Stimulated activated CD4-positive, alpha-beta T cell treated with anti-CD3 and anti-CD28 coated beads, Interleukin-4, amount 100 ng/mL, for 24 hours (primary cell): Measurements from ENCODE around the gene SLC38A8.

ENCODE experiments used
- DNase-seq: peaks from one replicate; pipeline ENCODE4 v3.0.0-alpha.2; 2020

SLC38A8 gene

DNA sequence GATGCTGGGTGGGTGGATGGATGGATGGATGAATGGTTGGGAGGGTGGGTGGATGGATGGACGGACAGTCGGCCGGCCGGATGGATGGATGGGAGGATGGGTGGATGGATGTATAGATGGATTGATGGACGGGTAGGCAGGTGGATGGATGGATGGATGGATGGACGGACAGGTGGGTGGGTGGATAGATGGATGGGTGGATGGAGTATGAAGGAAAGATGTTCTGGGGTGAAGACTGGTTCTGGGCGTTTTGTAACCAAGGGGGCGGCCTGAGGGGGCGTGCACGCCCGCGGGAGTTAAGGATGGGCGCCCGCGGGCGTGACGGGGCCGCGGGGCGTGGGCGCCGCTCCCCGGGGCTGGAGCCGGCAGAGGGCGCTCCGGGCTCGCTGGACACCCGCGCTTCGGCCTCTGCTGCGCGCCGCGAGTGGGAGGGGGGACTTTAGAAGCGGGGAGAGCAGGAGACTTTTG lies 74.7 kb downstream of the SLC38A8 start, which contains the start of gene NECAB2:
Gene NECAB2, plus strand, starts transcription at position 407 of the 468 bp plus-strand sequence. CDS start 405 bp downstream, outside the sequence.
- no peak for DNase-seq

DNA sequence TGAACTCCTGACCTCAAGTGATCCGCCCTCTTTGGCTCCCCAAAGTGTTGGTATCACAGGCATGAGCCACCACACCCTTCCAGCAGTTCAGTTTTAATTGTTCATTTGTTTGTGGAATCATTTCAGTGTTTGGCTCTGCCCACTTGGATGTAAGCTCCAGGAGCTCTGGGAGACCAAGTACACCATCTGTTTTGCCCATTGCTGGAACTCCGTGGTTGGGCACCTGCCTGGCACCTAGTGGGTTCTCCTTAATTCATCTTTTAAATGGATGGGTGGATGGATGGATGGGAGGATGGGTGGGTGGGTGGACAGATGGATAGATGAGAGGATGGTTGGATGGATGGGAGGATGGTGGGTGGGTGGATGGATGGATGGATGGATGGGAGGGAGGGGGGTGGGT lies 75.5 kb downstream of the SLC38A8 start:
- DNase-seq = no peak

DNA sequence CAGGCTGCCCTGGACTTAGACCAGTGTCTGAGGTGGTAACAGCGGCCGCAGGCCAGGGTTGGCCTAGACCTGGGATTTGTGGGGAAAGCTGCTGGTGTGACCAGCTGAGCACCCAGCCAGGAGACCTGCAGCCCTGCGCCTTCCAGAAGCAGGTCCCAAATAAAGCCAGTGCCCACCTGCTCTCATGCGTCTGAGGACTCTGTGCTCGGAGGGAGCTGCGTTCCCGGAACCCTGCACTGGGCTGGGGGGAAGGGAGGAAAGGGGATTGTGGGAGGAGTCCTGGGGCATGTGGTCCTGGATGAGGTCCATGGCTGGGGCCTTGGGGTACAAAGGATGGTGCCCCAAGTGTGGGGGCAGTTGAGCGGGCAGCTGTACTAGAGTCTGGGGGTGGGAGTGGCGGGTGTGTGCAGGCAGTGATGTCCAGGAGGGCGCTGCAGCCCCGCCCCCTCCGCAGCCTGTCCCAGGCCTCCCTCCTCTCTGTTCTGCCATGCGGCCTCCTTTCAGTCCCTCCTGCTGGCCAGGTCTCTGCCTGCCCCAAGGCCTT lies 76.4 kb downstream of the SLC38A8 start:
- no peak for DNase-seq

DNA sequence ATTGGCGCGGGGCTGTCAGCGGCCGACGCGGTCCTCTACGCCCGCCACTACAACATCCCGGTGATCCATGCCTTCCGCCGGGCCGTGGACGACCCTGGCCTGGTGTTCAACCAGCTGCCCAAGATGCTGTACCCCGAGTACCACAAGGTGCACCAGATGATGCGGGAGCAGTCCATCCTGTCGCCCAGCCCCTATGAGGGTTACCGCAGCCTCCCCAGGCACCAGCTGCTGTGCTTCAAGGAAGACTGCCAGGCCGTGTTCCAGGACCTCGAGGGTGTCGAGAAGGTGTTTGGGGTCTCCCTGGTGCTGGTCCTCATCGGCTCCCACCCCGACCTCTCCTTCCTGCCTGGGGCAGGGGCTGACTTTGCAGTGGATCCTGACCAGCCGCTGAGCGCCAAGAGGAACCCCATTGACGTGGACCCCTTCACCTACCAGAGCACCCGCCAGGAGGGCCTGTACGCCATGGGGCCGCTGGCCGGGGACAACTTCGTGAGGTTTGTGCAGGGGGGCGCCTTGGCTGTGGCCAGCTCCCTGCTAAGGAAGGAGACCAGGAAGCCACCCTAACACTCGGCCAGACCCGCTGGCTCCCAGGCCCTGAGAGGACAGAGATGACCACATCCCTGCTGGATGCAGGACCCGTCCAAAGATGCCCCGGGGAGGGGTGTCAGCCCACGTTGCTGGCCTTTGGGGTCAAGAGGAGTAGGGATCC lies 77.0 kb downstream of the SLC38A8 start:
- no peak for DNase-seq

DNA sequence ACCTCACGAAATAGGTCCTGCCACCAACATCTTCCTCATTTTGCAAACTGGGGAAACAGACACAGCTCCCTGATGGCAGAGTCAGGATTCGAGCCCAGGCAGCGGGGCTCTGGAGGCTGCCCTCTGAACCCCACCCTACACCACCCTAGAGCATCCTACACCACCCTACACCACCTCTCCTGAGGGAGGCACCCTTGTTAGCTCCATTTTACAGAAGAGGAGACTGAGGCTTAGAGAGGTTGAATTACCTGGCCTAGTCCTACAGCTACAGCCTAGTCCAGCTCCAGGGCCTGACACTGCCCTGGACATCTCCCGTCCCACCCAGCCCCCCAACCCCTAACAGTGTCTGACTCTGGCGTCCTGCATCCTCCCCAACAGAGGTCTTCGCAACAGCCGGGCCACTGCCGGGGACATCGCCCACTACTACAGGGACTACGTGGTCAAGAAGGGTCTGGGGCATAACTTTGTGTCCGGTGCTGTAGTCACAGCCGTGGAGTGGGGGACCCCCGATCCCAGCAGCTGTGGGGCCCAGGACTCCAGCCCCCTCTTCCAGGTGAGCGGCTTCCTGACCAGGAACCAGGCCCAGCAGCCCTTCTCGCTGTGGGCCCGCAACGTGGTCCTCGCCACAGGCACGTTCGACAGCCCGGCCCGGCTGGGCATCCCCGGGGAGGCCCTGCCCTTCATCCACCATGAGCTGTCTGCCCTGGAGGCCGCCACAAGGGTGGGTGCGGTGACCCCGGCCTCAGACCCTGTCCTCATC lies 77.7 kb downstream of the SLC38A8 start:
- no peak for DNase-seq

DNA sequence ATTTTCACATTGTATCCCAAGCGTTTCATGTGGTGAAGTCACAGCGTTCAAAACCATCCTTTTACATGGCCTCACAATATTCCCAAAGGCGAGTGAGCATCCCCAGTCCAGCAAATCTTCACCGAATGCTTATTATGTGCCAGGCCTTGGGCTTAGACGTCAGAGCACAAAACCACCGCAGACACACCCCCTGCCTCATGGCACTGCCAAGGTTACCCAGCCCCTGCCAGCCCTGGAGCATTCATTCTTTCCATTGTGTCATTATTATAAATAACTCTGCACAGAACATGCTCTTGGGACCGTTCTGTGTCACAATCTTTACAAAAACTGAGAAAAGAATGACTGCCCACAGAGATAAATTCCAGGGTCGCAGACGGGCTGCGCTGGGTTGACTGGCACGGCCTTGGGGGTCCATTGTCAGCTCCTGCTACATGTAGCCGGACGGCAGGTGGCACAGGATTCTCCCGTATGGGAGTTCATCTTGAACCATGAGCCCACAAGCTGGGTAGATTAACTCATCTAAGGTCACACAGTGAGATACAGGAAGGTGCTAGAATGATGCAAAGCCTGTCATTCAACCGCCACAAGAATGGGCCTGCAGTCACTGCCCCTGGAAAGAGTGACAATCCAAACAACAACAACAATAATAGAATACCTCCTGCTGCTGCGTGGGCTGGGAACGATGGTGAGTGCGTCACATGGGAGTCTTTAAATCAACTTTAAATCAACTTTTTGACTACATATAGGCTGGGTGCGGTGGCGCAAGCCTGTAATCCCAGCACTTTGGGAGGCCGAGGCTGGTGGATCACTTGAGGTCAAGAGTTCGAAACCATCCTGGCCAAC lies 79.1 kb downstream of the SLC38A8 start:
- no peak for DNase-seq

DNA sequence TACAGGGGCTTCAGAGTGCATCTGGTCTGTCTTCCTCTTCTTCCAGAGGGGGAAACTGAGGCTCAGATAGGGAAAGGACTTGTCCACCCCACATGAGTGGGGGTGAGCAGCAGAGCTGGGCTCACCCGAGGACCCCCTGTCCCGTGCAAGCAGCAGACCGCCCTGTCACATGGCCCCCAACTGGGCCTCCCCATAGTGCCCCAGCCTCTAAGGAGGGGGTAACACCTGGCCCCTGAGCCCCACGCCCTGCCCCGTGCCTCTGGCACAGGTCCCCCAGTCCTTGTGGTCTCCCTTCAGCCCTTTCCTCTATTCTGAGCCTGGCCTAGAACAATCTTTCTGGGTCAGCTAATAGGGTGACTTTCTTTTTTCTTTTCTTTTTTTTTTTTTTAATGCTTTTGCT lies 81.0 kb downstream of the SLC38A8 start:
- DNase-seq = no peak

DNA sequence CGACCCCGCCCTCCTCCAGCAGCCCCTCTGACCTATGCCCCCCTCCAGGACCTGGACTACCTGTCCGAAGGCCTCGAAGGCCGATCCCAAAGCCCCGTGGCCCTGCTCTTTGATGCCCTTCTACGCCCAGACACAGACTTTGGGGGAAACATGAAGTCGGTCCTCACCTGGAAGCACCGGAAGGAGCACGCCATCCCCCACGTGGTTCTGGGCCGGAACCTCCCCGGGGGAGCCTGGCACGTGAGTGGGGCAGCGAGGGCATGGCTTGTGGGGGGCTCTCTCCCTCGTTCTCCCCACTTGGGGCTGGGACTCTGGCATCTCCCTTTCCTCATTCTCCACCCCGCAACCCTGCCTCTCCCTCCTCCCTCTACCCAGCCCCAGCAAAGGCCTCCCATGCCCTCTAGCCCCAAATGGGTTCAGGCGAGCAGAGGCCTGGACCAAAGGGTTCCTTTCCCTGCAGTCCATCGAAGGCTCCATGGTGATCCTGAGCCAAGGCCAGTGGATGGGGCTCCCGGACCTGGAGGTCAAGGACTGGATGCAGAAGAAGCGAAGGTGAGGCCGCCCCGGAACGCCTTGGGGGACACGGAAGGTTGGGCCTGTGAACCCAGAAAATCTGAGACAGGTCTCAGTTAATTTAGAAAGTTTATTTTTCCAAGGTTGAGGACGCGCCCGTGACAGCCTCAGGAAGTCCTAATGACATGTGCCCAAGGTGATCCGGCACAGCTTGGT lies 81.9 kb downstream of the SLC38A8 start:
- no peak for DNase-seq
